ENCODE data around the gene EMP2. TPM values are rescaled to one million over a fixed set of nuclear protein-coding genes. Genes with fewer than 3 reads are reported as not detected.
A peak's percentile ranks its signal among the peaks of the same experiment; 100 is the strongest.

Gene EMP2
- polyA plus RNA-seq, 6 donors from 2014 or later: 0.26 to 0.74 TPM; not detected in 4

DNA sequence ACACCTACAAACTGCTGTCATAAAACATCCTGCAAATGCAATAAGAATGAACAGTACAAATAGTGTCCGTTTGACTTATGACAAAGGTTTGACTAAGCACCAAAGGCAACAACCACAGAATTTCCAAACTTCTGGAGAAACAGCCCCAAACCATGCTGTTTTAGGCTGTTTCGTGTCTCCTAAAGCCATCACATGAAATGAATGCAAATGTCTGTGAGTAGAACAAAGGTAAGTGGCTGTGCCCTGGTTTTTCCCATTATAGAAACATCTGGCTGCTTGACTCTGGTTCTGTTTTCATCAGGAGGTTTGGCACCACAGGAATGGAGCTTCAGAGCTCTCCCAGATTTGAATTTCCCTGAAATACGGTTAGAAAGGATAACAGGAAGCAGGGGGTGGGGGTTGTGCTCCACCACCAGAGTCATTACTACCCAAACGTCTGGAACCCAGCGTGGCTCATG is 4.6 kb upstream of the EMP2 start:
- H3K9me3 Mint-ChIP-seq: peaks cover 0 to 2% (median 0%) of the 10 kb centered on the region in 7 donors
- H3K27me3 Mint-ChIP-seq: peaks cover 54 to 61% (median 56%) of the 10 kb centered on the region in 3 donors
- ATAC-seq (ENCODE audit: low read depth in 2 of 2) (no peak), DNase-seq (no peak)
- peaks cover 5 to 10% (median 6%) of the 10 kb centered on the region in 3 donors for H3K4me1 Mint-ChIP-seq
- H3K36me3 Mint-ChIP-seq: peaks cover 5 to 8% of the 10 kb centered on the region in 2 donors
- H3K27ac Mint-ChIP-seq: no peak overlapping the region
- no peak overlapping the region for H3K4me3 Mint-ChIP-seq

DNA sequence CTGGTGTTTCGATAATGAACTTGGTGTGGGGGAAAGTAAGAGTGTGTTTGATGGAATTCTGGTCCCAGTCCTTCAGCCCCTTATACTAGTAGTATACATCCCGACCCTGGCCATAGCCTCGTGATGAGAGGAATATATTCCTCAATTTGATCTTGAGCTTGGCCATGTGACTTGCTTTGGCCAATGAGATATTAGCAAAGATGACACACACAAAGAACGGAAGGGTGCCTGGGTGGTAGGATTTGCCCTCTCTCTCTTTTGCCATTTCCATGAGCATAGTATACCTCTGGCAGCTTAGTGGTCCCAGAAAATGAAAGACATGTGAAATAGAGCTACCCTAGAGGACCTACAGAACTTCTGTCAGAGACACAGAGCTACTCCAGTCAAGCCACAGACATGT is 2.9 kb upstream of the EMP2 start:
- H3K4me3 Mint-ChIP-seq: no peak overlapping the region
- H3K4me1 Mint-ChIP-seq: peaks cover 6 to 14% (median 11%) of the 10 kb centered on the region in 3 donors
- H3K9me3 Mint-ChIP-seq: peaks cover 0 to 2% (median 0%) of the 10 kb centered on the region in 7 donors
- peak overlapping the region in 2 of 6 donors; percentile 9 to 16 for H3K27ac Mint-ChIP-seq
- peaks cover 5 to 8% of the 10 kb centered on the region in 2 donors for H3K36me3 Mint-ChIP-seq
- DNase-seq (no peak), ATAC-seq (ENCODE audit: low read depth in 2 of 2) (no peak)
- H3K27me3 Mint-ChIP-seq: peaks cover 50 to 72% (median 60%) of the 10 kb centered on the region in 3 donors

DNA sequence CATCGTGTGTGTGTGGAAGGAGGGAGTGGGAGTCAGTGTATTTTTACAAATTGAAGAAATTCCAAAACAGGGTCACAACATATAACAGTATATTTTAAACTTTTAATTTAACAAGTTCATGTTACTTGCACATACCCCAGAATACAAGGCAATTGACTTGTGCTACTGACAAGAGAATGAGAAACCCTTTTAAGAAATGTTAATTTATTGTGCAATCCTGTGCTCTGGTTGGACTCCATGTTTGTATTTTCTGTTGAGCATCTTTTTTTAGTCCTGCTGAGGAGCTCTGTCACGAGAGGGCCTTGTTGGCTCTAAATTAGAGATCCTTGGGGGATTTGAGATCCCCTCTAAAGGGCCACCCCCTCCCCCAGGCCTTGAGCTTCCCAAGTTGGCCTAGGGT is 1.1 kb upstream of the EMP2 start:
- Mint-ChIP-seq H3K27ac (peak overlapping the region in 1 of 6 donors; percentile 78), H3K4me3 (peak overlapping the region in 6 of 8 donors; percentile 75 to 92 (median 84)), H3K4me1 (peaks cover 6 to 11% (median 11%) of the 10 kb centered on the region in 3 donors), H3K36me3 (peaks cover 5 to 8% of the 10 kb centered on the region in 2 donors), H3K27me3 (peaks cover 54 to 74% (median 64%) of the 10 kb centered on the region in 3 donors), H3K9me3 (peaks cover 0 to 2% (median 0%) of the 10 kb centered on the region in 7 donors)
- ATAC-seq (ENCODE audit: low read depth in 2 of 2): no peak
- no peak for DNase-seq

DNA sequence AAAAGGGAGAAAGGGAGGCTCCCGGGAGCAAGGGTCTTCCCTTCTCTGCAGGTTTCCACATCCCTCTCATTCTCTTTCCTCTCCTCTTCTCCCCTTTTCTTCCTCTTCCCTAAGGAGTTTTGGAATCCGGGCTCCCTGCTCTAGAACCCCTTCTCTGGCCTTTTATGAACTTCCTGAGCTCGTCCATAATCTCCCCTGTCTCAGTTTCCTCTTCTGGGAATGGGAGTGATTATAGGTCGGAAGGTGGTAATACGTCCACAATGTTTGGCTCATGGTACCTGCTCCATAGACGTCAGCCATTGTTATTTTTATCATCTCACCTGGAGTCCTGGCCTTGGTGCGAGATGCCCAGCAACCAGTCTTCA is 467 bp upstream of the EMP2 start:
- H3K4me3 Mint-ChIP-seq: peak overlapping the region; percentile 75 to 92 (median 86)
- H3K27ac Mint-ChIP-seq: peak overlapping the region in 1 of 6 donors; percentile 59
- DNase-seq (no peak), ATAC-seq (ENCODE audit: low read depth in 2 of 2) (no peak)
- H3K27me3 Mint-ChIP-seq: peaks cover 50 to 67% (median 64%) of the 10 kb centered on the region in 3 donors
- peaks cover 6 to 11% (median 11%) of the 10 kb centered on the region in 3 donors for H3K4me1 Mint-ChIP-seq
- H3K36me3 Mint-ChIP-seq: peaks cover 5 to 8% of the 10 kb centered on the region in 2 donors
- H3K9me3 Mint-ChIP-seq: peaks cover 0 to 2% (median 0%) of the 10 kb centered on the region in 7 donors

DNA sequence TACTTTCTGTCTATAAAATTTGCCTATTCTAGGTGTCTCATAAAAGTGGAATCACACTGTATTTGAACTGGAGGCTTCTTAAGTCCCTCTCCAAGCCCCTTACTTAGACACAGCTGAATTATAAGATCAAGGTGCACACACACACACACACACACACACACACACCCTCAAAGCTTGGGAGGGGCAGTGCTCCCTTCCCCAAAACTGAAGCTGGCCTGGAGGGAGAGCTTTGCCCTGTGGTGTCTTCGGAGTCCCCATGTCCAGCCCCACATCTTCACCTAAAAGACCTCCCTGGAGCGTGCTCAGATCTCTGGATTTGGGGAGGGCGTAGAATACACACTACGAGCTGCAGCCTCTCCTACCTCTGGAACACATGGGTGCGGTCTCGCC is 828 bp downstream of the EMP2 start:
- peak overlapping the region; percentile 53 to 82 (median 76) for H3K4me3 Mint-ChIP-seq
- no peak for DNase-seq
- H3K27me3 Mint-ChIP-seq: peaks cover 43 to 67% (median 58%) of the 10 kb centered on the region in 3 donors
- H3K4me1 Mint-ChIP-seq: peaks cover 6 to 11% (median 11%) of the 10 kb centered on the region in 3 donors
- peak overlapping the region in 1 of 6 donors; percentile 72 for H3K27ac Mint-ChIP-seq
- peaks cover 0 to 2% (median 0%) of the 10 kb centered on the region in 7 donors for H3K9me3 Mint-ChIP-seq
- ATAC-seq (ENCODE audit: low read depth in 2 of 2): peak in 1 of 2 donors; percentile 9
- peaks cover 5 to 8% of the 10 kb centered on the region in 2 donors for H3K36me3 Mint-ChIP-seq

DNA sequence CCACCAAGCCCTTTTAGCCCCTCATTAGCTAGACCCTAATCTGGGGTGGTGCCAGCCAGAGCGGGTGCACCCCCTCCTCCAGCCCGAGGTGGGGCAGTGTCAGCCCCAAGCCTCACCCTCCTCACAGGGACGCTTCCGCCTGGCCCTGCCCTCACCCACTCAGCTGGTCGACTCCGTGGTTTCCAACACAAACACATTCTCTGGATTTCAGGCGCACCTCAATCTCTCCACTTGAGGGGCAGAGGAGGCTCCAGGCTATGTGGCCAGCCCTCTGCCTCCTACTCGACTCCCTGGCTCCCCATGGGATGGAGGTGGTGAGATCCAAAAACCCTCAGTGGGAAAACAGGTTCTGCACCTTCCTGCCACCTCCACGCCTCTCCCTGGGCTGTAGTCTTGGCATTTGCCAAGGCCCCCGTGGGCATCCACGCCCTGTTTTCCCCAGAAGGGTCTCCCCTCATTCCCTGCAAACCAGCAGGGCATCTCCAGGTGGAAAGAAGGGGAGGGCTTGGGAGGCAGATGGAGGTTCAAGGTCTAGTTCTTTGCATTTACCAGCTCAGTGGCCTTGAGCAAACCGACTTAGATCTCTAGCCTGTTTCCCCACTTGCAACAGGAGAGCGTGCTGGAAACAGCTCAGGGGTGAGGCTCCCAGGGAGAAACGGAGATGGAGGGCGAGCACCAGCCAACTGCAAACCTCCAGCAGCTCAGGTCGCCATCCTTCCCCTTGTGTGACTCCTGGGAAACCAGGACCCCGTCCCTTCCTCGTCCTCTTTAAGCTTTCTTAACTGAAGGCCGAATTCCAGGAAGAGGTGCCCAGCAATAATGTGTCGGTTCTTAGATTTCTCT is 1.7 kb downstream of the EMP2 start:
- no peak for ATAC-seq (ENCODE audit: low read depth in 2 of 2)
- Mint-ChIP-seq H3K9me3 (peaks cover 0 to 2% (median 0%) of the 10 kb centered on the region in 7 donors), H3K27ac (no peak overlapping the region), H3K27me3 (peaks cover 40 to 59% (median 53%) of the 10 kb centered on the region in 3 donors), H3K36me3 (peaks cover 5 to 8% of the 10 kb centered on the region in 2 donors), H3K4me3 (peak overlapping the region in 3 of 8 donors; percentile 32 to 75 (median 53)), H3K4me1 (peaks cover 6 to 11% (median 11%) of the 10 kb centered on the region in 3 donors)
- DNase-seq: no peak

DNA sequence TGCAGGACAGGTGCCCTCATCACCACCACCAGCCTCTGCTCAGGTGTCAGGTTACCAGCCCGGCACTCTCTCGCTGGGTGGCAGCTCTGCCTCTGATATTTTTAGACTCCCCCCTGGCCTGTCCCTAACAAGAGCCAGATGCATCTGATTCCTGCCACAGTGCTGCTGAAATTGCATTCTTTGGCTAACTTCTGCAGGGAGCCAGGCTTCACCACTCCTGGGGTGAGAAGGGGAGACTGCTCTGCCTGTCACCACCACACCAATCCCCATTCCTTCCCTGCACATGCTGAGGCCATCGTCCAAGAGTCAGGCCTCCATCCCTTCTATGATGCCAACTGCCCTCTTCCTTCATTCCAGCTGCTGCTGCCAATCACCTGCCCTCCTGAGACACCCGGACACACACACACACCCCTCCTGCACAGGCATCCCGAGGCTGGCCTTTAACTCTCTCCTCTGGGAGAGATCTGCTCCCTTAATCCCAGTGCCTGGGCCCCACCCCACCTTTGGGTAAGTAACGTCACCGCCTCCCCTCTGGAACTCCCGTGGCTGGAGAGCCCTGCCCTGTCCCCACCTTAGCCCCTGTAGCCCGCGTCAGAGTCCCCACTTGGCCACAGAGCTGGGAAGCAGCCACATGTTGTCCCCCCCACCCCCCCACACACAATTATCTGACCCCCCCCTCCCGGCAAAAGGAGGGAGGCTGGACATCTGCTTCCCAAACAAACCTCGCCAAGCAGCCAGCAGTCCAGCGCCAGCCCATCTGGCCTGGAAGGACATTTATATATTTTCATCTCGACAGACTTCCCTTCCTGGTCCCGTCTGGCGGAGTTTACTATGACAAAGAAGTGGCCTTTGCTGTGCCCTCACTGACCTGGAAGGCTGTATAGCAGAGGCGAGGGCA is 2.8 kb downstream of the EMP2 start:
- H3K36me3 Mint-ChIP-seq: peaks cover under 1 to 5% of the 10 kb centered on the region in 2 donors
- peaks cover 31 to 49% (median 47%) of the 10 kb centered on the region in 3 donors for H3K27me3 Mint-ChIP-seq
- ATAC-seq (ENCODE audit: low read depth in 2 of 2): no peak
- H3K4me1 Mint-ChIP-seq: peaks cover 6 to 11% (median 11%) of the 10 kb centered on the region in 3 donors
- no peak for DNase-seq
- H3K27ac Mint-ChIP-seq: no peak overlapping the region
- no peaks in the 10 kb centered on the region for H3K9me3 Mint-ChIP-seq
- H3K4me3 Mint-ChIP-seq: no peak overlapping the region

DNA sequence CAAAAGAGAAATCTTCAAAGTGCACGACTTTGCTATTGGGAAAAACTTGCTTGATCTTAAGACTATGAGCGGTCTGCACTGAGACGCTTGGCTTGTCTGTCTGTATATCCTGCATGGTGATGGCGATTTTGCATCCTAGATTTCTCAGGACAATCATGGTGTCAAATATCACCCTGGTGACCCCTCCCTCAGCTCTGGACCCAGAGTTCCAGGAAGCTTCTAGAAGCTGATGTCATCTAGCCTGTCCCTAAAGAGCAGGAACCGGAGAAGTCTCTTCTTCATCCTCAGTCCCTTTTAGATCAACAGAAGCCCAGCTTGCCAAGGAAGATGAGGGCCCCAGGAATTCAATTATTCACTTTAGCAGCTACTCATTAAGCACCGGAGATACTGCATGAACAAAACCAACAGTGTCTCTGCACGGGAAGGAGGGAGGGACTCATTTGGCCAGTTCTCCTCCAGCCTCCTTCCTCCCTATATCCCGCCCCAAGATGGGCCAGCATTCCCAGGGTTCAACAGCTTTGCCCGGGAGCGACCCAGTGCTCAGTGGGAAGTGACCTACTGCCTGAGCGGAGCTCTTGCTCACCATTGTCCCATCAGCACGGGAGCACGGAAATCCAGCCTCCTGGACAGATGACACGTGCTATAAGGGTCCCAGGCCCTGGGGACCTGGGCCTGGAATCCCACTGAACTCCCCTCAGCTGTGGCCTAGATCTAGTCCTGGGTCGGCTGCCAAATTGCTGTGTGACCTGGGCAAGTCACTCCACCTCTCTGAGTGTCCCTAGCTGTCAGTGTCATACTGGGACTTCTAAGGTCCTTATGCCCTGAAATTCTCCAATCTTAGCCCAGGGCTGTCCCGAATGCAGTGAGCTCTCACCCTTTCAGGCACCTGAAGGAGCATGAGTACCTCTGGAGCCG is 3.8 kb downstream of the EMP2 start:
- peaks cover 0 to 5% of the 10 kb centered on the region in 2 donors for H3K36me3 Mint-ChIP-seq
- DNase-seq (no peak), ATAC-seq (ENCODE audit: low read depth in 2 of 2) (no peak)
- H3K9me3 Mint-ChIP-seq: no peaks in the 10 kb centered on the region
- no peak overlapping the region for H3K4me3 Mint-ChIP-seq
- peaks cover 6 to 11% (median 11%) of the 10 kb centered on the region in 3 donors for H3K4me1 Mint-ChIP-seq
- H3K27ac Mint-ChIP-seq: no peak overlapping the region
- H3K27me3 Mint-ChIP-seq: peaks cover 22 to 47% (median 39%) of the 10 kb centered on the region in 3 donors

DNA sequence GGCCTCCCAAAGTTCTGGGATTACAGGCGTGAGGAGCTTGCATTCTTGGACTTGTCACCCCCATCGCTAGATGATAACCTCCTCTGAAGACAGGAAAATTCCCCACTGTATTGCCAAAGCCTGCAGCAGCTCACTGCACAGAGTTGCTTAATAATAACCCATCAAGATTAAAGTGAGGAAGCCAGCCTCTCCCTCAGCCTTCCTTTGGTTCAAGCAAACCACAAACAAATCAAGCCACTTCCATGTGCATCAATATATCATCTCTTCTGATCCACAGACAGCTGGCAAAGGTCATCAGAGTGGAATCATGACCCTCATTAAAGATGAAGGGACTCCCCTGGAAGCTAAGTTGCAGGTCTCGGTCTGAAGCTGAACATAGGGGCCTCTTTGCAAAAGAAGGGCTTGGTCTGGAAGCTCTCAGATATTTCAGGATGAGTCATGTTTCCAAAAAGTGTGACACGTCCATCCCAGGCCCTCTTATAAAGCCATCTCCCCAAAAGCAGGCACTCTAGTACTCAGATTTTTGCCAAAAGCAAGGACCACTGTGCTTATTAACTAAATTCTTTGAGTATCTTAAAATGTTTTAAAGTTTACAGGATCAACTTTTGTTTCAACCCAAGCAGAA is 4.8 kb downstream of the EMP2 start:
- H3K27ac Mint-ChIP-seq: peak overlapping the region in 1 of 6 donors; percentile 94
- DNase-seq (no peak), ATAC-seq (ENCODE audit: low read depth in 2 of 2) (no peak)
- no peaks in the 10 kb centered on the region for H3K36me3 Mint-ChIP-seq
- peaks cover 13 to 36% (median 29%) of the 10 kb centered on the region in 3 donors for H3K27me3 Mint-ChIP-seq
- no peaks in the 10 kb centered on the region for H3K9me3 Mint-ChIP-seq
- H3K4me3 Mint-ChIP-seq: no peak overlapping the region
- H3K4me1 Mint-ChIP-seq: peaks cover 0 to 6% (median 4%) of the 10 kb centered on the region in 3 donors

DNA sequence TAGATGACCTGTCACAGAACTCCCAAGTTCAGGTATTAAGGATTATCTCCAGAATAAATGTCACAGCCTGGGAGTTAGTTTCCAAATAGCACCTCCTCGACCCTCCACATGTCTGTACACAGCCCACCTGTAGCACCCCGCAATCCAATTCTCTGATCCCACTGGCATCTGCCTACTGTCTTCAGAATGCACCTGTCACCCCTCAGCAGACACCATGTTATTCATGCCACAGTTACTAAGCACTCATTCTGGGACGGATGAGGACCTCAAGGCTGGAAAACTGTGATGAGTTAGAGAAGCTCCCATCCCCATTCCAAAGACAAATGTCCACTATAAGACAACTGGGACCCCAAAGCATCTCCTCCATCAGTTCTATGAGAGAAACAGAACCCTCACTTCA is 7.8 kb downstream of the EMP2 start:
- ATAC-seq (ENCODE audit: low read depth in 2 of 2) (no peak), DNase-seq (no peak)
- Mint-ChIP-seq H3K4me3 (no peak overlapping the region), H3K27me3 (peaks cover 3 to 16% (median 4%) of the 10 kb centered on the region in 3 donors), H3K4me1 (no peaks in the 10 kb centered on the region), H3K36me3 (no peaks in the 10 kb centered on the region), H3K9me3 (no peaks in the 10 kb centered on the region), H3K27ac (no peak overlapping the region)

DNA sequence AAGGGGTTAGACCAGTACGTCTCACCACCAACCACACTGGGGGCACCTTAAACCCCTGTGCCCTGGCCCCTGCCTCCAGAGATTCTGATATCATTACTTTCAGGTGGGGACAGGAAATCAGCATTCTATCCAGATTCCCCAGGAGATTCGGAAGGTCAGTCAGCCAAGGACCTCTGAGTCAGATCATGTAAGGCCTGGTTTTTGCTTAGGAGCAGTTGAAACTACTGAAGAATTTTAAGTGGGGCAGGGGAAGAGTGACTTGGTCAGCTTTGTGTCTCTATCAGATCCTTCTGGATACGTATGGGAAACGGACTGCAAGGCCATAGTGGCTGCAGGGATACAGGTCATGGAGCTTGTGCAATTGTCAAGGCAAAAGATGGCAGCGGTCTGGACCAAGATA is 9.0 kb downstream of the EMP2 start:
- H3K36me3 Mint-ChIP-seq: no peaks in the 10 kb centered on the region
- H3K27ac Mint-ChIP-seq: peak overlapping the region in 3 of 6 donors; percentile 9 to 26 (median 12)
- H3K9me3 Mint-ChIP-seq: no peaks in the 10 kb centered on the region
- H3K4me3 Mint-ChIP-seq: no peak overlapping the region
- peaks cover 0 to 19% (median 6%) of the 10 kb centered on the region in 3 donors for H3K27me3 Mint-ChIP-seq
- DNase-seq (no peak), ATAC-seq (ENCODE audit: low read depth in 2 of 2) (no peak)
- H3K4me1 Mint-ChIP-seq: no peaks in the 10 kb centered on the region

DNA sequence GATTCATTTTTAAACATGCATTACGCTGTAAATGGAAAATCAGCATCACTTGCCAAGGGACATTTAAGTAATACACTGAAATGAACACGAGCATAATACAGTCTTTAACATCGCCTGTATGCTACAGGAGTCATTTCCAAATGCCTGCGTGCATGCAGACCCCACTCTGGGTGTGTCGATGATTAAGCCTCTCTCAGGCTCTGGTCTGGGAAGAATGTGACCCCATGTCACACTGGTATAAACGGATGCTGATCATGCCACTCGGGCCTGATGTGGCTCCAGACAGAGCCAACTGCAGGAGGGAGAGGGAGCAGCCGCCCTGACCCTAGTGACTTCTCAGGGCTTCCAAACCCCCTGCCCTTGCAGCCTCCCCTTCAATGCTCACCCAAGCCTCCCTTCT is 10.8 kb downstream of the EMP2 start:
- H3K27ac Mint-ChIP-seq: no peak overlapping the region
- H3K36me3 Mint-ChIP-seq: no peaks in the 10 kb centered on the region
- peaks cover 0 to 19% (median 6%) of the 10 kb centered on the region in 3 donors for H3K27me3 Mint-ChIP-seq
- H3K9me3 Mint-ChIP-seq: peaks cover 0 to 3% (median 0%) of the 10 kb centered on the region in 7 donors
- H3K4me1 Mint-ChIP-seq: no peaks in the 10 kb centered on the region
- ATAC-seq (ENCODE audit: low read depth in 2 of 2) (no peak), DNase-seq (no peak)
- no peak overlapping the region for H3K4me3 Mint-ChIP-seq
